Measurements from ENCODE around the gene FRMD4B. TPM values are rescaled to one million over a fixed set of nuclear protein-coding genes. Genes with fewer than 3 reads are reported as not detected.

Gene FRMD4B
- total and polyA plus RNA-seq, 10 of the 15 experiments (the other 5 are each of a cell fraction or from before 2014, with no cell fraction given), result 3.9 to 11.4 (median 8.0) TPM

GRCh38 chr3:69364354-69364753 lies 21.5 kb downstream of the FRMD4B start (continued):
- TF ChIP-seq HSF1 (IDR thresholded peaks at IDR 0.05; ENCODE audit: low read depth, low read length) (no peak), KLF5 (IDR thresholded peaks at IDR 0.05; ENCODE audit: partially characterized antibody) (no peak), EED (IDR thresholded peaks at IDR 0.05; ENCODE audit: low read depth) (no peak), HDGF (IDR thresholded peaks at IDR 0.05) (no peak), JUND (IDR thresholded peaks at IDR 0.05; ENCODE audit: low read depth, low read length) (no peak)

- no TSS peak for BruUV-seq (replicated peaks)
- CTCF ChIA-PET, result interaction anchor here (0.6 kb wide), 1 partner anchor 17 kb away, joined by 3 read pairs; no protein-coding TSS in a partner anchor
- no peaks in the 10 kb centered on the region for H3K27me3 ChIP-seq (replicated peaks in 1 of 2; ENCODE audit: control insufficient read depth in 2 of 2, insufficient read depth in 2 of 2, low read length in 1 of 2)
Measured at GRCh38 chr3:69360690-69361089, 25.2 kb downstream of the FRMD4B start.

More at GRCh38 chr3:69360690-69361089, 25.2 kb downstream of the FRMD4B start:
- Histone ChIP-seq H3K4me2 (ENCODE audit: control insufficient read depth, insufficient read depth) (no peak overlapping the region), H3K9me3 (replicated peaks; ENCODE audit: control insufficient read depth, insufficient read depth, low read length) (no peaks in the 10 kb centered on the region; the same call in 2 of the 3 replicates), H2AFZ (ENCODE audit: control insufficient read depth, low read depth, low read length) (no peak overlapping the region), H3K27ac (ENCODE audit: control insufficient read depth, insufficient read depth) (no peak overlapping the region), H3K4me3 (no peak overlapping the region), H4K20me1 (ENCODE audit: control insufficient read depth, insufficient read depth) (no peaks in the 10 kb centered on the region), H3K4me1 (ENCODE audit: control insufficient read depth, insufficient read depth, low read length) (peaks cover 12% of the 10 kb centered on the region; the same call in 1 of the 2 replicates), H3K36me3 (ENCODE audit: control insufficient read depth in 2 of 2, insufficient read depth in 2 of 2, low read length in 1 of 2) (no peaks in the 10 kb centered on the region), H3K9ac (ENCODE audit: control insufficient read depth, insufficient read depth, low read length) (no peak overlapping the region), H3K79me2 (ENCODE audit: control insufficient read depth, insufficient read depth, low read length) (no peaks in the 10 kb centered on the region)
- ATAC-seq (no peak), FAIRE-seq (no peak), DNase-seq (ENCODE audit: low read depth, low spot score) (no peak)
- in situ Hi-C loops (cut with MboI), result no loop called here
- ChIA-PET SMC1A (ENCODE audit: uncharacterized antibody, unreplicated experiment) (interaction anchor here (0.6 to 1.0 kb wide), 3 partner anchors 10 to 46 kb away, joined by 3 read pairs; no protein-coding TSS in a partner anchor), POLR2A (no interaction called here), RAD21 (ENCODE audit: unreplicated experiment) (no interaction called here)
- no peak for TF ChIP-seq E2F4 (IDR thresholded peaks at IDR 0.05; ENCODE audit: low read depth, low read length)
- TF ChIP-seq IKZF1 (conservative IDR thresholded peaks at IDR 0.05), result no peak
- no peak for TF ChIP-seq PRDM15 (CRISPR knock-in tag; IDR thresholded peaks at IDR 0.05)
- intact Hi-C loops (cut with micrococcal nuclease; ENCODE audit: unreplicated experiment), result no loop called here
- 25% methylated on average over 2 of the region's 2 CpGs for WGBS (ENCODE audit: insufficient coverage, insufficient replicate concordance, low lambda C conversion rate, missing lambda C conversion rate)
